GM21367 (cell line): ENCODE data around the gene HGFAC.
"Not testable (repeated sequence)": the region's sequence is repeated elsewhere in the genome, so short reads cannot be mapped to it uniquely, and the experiment has no call there.

Experiments used
- ATAC-seq: cut with Tn5 transposase; IDR thresholded peaks from one replicate; pipeline ENCODE4 v1.9.1; 2021; ENCODE audit not compliant: unreplicated experiment

HGFAC gene

DNA sequence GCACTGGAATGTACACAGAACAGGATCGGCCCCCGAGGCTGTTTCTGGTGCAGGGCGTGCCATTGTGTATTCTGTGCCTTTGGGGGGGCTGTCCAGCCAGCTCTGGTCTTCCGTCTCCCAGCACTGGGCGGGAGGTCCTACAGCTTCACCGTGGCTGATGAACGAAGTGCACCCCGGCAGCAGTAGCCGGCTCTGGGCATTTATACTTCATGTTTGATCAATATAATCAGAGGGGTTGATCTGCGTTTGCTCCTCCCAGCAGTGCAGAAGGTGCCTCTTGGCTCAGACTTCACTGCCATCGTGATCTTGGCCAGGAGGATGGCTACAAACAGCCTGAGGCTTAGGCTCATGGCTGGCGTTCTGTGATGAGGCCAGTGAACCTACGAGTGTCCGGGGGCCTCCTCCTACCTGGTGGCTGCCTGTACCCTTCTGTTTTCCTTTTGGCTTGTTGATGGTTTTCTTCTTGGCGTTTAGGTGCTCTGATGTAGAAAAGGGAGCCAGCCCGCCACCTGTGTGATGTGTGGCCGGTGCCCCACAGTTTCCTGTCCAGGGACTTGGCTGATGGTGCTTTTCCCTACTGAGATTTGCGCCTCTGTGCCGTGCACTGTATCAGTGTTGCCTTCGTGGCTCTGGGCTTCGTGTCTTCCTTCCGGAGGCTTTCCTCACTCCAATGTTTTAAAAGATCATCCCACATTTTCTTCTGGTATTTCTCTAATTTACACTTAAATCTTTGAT is 31.2 kb upstream of the HGFAC start:
- ATAC-seq = no peak

DNA sequence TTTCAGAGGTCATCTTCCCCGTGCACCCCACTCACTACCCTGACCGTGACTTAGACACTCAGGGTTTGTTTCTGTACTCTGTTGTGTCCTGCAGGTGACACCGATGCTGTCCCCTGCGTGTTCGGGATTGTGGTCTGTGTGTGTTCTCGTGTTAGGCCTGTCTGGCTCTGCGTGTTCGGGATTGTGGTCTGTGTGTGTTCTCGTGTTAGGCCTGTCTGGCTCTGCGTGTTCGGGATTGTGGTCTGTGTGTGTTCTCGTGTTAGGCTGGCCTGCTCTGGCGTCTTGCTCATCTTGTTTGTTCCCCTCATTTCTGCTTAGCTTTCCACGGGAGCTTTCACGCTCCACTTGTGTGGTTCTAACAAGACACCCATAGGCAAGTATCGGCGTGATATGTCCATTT is 30.6 kb upstream of the HGFAC start:
- not testable (repeated sequence) for ATAC-seq

DNA sequence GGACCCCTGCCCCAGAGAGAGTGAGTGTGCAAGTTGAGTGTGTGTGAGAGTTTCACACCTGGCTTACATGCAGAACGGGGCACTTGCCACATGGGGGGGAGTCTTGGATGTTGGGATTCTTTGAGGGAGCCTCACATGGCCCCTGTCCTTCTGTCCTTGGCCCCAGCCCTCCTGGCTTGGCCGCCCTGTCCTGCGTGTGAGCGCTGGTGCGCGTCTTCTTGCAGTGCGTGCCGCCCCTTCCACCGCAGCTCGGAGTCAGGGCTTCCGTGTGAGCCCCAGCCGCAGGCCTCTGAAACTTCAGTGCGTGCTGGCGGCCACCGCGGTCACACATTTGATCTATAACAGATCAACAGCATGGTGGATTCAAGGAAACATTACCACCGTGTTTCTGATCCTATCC is 30.1 kb upstream of the HGFAC start:
- no peak for ATAC-seq

DNA sequence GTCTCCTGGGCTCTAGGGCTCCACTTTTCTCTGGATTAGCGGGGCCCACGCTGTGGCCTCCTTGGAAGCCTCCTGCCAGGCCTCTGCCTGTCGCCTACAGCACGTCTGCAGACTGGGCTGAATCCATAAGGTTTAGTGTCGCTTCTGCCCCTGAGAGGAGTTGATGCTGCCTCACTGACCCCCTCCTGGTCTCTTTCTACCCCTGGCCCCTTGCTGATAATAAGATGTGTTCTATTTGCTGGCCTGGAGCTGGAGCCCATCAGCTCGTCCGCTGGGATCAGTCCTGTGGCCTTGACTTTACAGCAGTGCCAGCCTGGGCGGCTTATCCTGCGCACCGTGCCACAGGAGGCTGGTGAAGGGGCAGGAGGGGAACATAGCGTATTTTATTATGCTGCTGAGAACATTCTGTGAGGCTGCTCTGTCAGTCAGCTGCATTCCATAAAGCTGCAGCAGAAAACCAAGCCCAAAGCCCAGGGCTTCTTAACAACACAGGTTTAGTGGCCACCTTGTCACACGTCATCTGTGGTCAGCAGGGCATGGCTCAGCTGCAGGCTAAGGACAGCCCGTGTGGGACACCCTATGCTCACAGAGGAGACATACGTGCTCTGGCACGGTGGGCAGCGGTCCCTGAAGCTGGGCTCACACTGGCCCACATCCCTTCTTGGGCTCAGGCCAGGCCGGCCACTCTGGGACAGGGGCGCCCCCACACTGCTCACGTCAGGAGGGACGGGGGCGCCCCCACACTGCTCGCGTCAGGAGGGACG is 29.3 kb upstream of the HGFAC start:
- ATAC-seq = no peak

DNA sequence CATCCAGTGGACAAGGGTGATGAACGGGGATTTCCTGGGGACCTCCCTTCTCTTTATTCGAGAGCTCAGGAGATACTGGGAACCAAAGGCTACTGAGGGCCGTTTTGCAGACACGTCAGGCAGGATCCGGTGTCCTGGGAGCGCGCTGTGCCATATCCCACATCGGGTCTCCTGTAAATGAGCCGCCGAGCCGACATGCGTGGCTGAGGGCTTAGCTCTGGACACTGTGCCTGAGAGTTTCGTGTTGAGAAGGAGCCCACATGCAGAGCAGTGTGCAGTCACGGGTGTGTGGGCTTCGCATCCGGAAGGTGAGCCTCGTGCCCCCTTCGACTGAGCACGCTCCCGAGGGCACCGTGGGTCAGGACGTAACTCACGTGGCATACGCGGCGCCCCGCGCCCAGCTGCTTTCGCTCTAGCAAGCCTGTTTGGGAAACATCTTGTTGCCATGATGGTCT is 28.5 kb upstream of the HGFAC start:
- ATAC-seq = no peak

DNA sequence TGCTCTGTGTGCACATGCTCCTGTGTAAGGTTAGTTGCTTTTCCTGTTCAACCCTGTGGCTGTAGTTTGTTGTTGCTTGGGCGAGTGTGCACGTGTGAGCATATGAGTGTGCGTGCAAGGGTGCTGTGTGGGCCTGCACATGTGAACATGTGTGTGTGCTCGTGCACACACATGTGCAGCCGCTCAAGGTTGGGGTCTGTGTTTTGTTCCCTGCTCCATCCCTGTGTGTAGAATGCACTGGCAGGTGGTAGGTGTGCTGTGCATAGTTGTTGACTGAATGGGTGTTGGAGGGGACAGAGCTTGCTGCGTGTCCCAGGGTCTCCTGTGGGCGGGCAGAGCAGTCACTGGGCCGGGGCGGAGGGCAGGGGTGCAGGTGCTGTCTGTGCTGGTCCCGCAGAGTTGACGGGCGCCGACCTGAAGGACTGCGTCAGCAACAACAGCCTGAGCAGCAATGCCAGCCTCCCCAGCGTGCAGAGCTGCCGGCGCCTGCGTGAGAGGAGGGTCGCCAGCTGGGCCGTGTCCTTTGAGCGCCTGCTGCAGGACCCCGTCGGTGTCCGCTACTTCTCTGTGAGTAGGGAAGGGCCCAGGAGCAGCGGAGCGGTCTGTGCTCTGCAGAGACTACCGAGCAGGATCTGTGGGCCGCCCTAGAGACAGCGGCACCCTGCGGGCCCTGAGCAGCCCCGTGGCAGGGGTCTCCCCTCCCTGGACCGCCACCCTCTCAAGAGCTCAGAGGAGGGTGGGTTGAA is 27.9 kb upstream of the HGFAC start:
- ATAC-seq = no peak

DNA sequence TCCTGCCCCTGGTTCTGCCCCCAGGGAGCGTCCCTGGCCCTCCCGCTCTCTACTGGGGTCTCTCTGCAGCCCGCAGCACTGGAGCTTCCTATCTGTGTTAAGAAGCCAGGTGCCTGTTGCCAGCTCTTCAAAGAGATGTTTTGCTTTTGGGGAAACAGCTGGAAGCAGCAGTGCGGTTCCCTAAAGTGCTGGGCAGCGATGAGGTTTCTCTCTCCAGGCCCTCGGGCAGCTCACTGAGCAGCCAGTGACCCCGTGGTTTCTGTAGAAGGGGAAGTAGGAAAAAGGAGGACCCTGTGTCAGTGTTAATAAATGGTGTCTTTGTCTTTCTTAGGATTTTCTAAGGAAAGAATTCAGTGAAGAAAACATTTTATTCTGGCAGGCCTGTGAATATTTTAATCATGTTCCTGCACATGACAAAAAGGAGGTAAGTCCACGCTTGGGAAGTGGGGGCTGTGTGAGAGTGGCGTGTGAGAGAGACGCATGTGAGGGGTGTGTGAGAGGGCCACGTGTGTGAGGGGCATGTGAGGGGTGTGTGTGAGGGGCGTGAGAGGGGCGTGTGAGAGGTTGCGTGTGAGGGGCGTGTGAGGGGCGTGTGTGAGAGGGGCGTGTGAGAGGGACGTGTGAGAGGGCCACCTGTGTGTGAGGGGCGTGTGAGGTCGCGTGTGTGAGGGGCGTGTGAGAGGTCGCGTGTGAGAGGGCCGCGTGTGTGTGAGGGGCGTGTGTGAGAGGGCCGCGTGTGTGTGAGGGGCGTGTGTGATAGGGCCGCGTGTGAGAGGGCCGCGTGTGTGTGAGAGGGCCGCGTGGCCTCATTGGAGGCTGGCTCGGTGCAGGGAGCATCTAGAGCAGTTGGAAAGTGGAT is 27.1 kb upstream of the HGFAC start:
- ATAC-seq = no peak

DNA sequence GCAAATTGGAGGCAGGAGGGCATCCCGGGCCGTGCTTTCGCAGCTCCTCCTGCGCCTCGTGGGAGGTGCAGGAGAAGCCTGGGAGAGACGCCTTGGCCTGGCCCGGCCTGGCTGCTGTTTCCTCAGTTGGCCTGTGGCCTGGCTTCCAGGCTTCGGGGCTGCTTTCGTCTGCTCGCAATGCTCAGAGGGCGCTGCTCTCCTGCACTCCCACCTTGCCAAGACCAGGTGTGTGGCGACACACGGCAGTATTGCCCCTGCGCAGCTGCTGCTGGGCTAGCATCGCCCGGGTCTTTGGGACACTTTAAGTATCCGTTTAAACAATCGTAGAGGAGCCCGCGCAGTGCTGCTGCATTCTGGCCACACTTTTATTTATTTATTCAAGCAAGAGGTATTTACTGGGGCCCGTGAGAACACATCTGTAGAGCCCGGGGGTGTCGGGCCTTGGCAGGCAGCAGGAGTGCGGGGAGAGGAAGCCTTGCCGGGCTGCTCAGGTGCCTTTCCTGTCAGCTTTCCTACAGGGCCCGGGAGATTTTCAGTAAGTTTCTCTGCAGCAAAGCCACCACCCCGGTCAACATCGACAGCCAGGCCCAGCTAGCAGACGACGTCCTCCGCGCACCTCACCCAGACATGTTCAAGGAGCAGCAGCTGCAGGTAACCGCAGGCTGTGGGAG is 26.2 kb upstream of the HGFAC start:
- ATAC-seq = no peak

DNA sequence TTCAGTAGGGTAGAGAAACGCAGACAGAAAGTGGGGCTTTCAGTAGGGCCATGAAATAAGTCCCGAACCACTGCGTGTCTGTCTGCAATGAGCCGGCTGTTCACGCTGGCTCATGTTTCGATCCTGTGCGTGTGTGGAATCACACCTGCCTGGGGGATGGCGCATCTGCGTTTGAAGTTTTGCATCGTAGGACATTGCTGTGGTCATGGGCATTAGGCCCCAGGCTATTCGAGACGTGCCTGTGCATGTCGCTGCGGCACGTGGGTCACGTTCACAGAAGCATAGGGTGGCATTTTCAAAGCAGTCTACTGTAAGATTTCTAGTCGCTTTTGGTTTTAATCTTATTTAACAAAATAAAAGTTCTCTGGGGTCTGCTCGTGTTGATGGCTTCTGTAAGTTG is 25.5 kb upstream of the HGFAC start:
- no peak for ATAC-seq

DNA sequence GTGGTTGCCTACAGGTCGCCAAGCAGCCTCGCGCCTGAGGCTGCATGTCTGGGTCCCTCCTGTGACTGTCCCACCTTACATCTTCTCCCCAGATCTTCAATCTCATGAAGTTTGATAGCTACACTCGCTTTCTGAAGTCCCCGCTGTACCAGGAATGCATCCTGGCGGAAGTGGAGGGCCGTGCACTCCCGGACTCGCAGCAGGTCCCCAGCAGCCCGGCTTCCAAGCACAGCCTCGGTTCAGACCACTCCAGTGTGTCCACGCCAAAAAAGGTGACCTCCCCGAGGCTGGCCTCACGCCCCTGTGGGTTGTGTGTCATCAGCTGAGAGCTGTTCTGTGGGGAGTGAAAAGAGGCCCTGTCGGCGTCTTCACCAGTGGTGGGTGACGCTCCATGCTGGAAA is 24.9 kb upstream of the HGFAC start:
- ATAC-seq = no peak

DNA sequence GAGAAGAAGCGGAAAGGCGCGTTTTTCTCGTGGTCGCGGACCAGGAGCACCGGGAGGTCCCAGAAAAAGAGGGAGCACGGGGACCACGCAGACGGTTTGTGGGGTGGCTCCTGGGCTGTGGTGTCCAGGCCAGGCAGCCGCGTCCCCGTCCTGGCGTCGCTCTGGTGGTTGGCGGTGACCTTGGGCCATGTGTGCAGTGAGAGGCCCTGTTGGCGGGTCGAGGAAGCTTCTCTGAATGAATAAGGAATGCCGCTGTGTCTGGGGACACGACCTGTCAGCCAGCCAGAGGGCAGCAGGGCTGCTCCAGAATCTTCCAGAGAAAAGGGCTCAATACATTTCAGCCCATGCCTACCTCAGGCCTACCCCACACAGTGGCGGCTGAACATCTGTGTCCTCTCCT is 24.3 kb upstream of the HGFAC start:
- ATAC-seq = no peak

DNA sequence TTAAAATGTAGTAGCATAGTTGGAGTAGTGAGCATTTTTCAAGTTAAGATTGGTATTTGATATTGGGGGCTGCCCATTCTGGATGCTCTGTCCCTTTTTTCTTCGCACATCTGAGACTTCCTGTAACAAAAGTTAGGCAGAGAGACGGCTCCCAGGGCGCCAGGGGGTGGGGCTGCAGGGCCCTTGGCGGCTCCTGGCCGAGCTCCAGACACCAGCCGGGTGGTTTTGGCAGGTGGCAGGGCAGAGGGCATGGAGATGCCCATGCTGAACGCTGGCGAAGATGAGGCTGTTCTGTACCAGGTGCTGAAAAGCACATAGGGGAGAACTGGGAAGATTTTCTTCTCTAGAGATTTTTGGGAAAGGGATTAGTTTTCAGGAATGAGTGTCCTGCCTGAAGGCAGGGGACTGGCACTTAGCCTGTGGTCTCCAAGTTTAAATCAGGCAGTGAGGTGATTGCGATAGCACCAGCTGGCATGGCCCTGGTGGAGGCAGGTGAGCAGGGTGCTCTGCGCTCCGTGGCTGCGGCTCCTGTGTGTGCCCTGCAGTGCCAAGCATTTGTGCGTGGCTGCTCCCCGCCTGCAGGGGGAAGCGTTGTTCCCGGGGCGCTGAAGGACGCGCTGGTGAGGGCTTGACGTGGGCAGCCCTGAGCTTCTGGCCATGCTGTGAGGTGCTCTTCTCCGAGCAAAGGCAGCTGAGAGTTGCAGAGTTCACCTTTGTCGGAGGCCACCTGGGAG is 23.6 kb upstream of the HGFAC start:
- no peak for ATAC-seq

DNA sequence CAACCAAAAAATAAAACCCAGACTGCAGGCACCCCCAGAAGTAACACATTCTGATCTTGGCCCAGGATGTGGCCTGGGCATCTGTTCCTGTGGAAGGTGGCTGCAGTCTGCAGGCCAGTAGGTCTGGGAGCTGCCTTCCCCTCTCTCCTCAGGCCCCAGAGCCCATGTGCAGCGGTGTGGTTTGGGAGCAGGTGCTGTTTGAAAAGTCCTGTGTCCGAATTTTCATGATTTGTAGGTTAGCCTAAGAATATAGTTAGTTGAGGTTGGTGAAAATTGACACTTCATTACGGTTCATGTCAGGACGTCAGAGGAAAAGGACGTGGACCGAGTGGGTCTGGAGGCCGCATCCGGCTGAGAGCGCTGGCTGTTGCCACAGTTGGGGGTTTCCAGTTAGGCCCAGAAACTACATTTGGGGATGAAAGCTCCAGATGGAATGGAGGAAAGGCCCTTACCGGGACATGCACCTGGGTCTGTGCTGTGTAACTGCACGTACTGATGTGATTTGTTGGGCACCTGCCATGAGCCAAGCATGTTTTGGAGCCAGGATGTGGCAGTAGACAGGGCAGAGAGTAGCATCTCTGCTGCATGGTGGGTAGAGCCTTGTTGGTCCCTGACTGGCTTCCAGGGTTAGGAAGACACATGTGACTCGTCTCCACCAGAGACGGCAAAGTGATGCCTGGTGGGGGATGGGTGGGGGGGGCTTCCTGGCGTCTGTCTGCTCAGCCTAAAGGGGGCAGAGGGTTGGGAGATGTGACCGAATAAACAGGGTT is 21.7 kb upstream of the HGFAC start:
- ATAC-seq = no peak

DNA sequence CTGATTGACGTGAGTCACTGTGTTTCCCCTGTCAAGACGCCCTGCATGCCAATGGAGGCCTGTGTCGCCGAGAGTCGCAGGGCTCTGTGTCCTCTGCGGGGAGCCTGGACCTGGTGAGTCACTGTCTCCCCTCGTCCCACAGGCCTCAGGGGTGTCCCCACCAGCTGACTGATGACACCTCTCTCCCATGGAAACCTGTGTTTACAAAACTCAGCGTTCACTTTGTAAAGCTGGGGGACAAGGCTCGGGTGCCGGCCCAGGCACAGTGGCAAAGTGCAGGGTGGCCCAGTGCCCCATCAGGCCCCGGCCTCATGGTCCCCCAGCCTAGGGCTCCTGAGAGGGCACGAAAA is 21.2 kb upstream of the HGFAC start:
- no peak for ATAC-seq

DNA sequence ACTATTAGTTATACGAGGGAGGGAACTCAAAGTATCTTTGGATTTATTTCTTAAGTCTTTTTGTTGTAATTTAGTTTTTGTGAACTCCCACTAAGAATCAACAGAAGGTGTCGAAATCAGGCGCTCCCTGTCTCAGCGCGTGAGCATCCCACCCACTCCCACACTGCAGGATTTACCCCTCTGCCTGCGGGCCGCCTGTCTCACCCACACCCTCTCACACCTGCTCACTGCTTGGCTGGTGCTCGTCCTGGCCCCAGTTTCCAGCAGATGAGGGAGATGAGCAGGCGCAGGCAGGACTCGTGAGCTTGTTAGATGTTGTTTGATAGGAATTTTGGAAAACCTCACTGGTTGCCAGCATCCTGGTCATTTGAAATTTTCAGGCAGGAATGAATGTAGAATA is 20.8 kb upstream of the HGFAC start:
- ATAC-seq = no peak

DNA sequence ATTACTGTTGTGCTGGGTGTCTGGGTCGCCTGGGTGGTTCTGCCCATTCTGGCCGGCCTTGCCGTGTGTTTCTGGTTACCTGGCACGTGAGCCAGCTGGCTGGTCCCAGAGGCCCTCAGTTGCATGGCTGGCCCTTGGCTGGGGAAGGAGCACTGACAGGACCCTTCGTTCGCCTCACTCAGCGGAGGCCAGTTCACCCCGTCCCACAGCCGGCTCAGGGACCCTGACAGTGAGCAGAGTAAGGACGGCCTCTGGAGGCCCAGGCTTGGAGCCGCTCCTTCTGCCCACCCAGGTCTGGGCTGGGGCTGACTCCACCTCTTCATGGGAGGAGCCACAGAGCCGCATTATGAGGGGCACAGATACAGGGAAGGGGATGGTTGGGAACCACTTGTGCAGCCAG is 20.3 kb upstream of the HGFAC start:
- ATAC-seq = no peak

DNA sequence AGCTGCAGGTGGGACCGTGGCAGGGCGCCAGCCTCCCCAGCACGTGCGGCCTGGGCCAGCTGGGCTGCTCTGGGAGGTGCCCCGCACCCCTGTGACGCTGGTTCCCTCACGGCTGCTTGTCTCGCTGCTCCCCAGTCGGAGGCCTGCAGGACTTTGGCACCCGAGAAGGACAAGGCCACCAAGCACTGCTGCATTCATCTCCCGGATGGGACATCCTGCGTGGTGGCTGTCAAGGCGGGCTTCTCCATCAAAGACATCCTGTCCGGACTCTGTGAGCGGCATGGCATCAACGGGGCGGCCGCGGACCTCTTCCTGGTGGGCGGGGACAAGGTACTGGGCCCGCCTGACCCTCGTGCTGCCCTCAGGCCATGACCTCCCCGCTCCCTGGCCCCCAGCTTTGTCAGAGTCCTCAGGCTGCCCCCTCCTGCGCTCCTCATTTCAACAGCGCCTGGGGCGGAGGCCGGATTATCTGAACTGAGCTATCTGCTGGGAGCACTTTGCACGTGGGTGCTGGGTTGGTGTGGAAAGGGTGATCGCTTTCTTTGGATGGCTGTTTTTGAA is 19.4 kb upstream of the HGFAC start:
- ATAC-seq = no peak

DNA sequence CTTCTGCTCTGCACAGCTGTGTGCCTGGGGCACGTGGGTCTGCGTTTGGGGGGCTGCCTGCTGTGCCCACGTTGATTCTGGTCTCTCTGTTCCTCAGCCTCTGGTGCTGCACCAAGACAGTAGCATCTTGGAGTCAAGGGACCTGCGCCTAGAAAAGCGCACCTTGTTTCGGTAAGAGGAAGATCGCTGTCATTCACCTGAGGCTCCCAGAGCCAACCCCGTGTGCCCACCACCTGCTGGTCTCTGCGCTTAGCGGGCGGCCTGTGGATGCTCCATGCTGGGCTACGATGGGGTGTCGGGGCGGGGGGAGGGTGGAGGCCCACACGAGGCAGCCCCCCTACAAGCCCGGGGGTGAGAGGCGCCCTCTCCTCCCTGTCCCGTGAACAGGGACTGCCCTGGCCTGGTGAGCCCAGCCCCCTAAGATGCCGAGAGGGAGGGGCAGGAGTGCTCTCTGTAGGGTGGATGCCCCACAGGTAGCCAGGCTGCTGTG is 18.9 kb upstream of the HGFAC start:
- ATAC-seq = no peak

DNA sequence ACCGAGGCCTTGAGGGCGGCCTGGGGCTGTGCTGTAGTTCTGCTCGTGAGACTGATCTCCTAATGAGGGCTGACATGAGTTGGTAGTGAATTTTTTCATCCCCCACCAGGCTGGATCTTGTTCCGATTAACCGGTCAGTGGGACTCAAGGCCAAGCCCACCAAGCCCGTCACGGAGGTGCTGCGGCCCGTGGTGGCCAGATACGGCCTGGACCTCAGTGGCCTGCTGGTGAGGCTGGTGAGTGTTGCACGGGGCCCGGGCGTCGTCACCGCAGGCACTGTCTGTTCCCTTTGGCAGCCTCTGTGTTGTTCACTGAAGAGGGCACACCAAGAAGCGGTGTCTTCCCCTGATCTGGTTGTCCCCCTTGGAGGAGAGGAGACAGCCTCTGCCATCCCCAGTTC is 18.4 kb upstream of the HGFAC start:
- no peak for ATAC-seq
